Activated CD4-positive, CD25-positive, alpha-beta regulatory T cell treated with anti-CD3 and anti-CD28 coated beads, Interleukin-2, amount 50 U/mL, for 16 hours (primary cell): ENCODE measurements around the gene FIG4.
"Not testable (repeated sequence)": the region's sequence is repeated elsewhere in the genome, so short reads cannot be mapped to it uniquely, and the experiment has no call there.

Experiments used
- DNase-seq: peaks from one replicate; pipeline ENCODE4 v3.0.0-alpha.2; 2020; ENCODE audit warnings: low read depth, low spot score

Gene FIG4

GRCh38 chr6:109760208-109760607 lies 69.1 kb downstream of the FIG4 start:
- no peak for DNase-seq

GRCh38 chr6:109762166-109762565 lies 71.1 kb downstream of the FIG4 start:
- DNase-seq = no peak

GRCh38 chr6:109762769-109763441 lies 71.8 kb downstream of the FIG4 start:
- DNase-seq = no peak

- DNase-seq = no peak
Measured at GRCh38 chr6:109766167-109766566, 75.1 kb downstream of the FIG4 start.

GRCh38 chr6:109767961-109768360 lies 76.9 kb downstream of the FIG4 start:
- no peak for DNase-seq

GRCh38 chr6:109768485-109768884 lies 77.4 kb downstream of the FIG4 start:
- DNase-seq = no peak

GRCh38 chr6:109769213-109769612 lies 78.1 kb downstream of the FIG4 start:
- no peak for DNase-seq

- DNase-seq = no peak
Measured at GRCh38 chr6:109770047-109770446, 79.0 kb downstream of the FIG4 start.

GRCh38 chr6:109770779-109771178 lies 79.7 kb downstream of the FIG4 start:
- DNase-seq = no peak

DNA sequence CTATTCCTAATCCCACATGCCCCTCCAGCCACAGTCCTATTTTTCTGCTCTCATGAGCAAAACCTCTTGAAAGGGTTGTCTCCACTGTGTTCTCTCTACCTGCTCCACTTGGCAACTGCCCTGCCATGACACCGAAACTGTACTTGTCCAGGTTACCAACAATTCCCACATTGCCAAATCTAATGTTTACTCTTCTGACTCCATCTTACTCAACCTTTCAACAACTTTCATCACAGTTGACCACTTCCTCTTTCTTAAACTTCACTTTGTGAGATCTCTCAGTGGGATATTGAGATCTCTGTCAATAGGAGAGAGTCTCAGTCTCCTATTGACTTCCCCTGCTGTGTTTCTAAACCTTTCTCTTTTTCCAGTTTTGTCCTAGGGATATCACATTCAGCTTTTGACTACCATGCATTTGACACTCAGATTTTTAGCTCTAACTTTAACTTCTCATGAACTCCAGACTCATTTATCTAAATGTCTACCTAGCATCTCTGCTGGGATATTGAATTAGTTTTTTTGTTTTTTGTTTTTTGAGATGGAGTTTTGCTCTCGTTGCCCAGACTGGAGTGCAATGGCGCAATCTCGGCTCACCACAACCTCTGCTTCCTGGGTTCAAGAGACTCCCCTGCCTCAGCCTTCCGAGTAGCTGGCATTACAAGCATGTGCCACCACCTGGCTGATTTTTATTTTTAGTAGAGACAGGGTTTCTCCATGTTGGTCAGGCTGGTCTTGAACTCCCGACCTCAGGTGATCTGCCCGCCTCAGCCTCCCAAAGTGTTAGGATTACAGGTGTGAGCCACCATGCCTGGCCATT lies 81.1 kb downstream of the FIG4 start:
- not testable (repeated sequence) for DNase-seq

DNA sequence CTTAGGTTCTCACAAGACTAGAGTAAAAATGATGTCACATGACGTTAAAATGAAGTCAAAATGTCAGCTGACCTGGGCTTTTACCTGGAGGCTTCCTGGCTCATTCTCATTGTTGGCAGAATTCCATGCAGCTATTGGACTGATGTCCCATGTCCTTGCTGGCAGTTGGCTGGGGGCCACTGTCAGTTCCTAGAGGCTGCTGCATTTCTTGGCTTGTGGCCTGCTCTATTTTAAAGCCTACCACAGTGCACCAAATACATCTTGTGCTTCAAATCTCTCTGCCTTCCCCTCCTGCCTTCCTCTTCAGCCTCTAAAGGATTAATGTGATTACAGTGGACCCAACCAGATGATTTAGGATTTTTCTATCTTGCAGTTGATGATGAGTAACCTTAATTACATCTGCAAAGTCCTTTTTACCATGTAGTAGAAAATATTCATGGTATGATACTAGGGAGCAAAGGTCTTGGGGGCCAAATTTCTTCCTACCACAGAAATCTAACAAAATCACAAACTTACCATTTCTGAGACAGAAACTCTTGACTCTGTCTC lies 81.9 kb downstream of the FIG4 start:
- DNase-seq = no peak

- no peak for DNase-seq
Measured at GRCh38 chr6:109781001-109781400, 89.9 kb downstream of the FIG4 start.

GRCh38 chr6:109782491-109782999 lies 91.4 kb downstream of the FIG4 start:
- no peak for DNase-seq

GRCh38 chr6:109783250-109783986 lies 92.3 kb downstream of the FIG4 start:
- no peak for DNase-seq

GRCh38 chr6:109787312-109787711 lies 96.2 kb downstream of the FIG4 start:
- no peak for DNase-seq

- no peak for DNase-seq
Measured at GRCh38 chr6:109788687-109789086, 97.6 kb downstream of the FIG4 start.

GRCh38 chr6:109790131-109790530 lies 99.0 kb downstream of the FIG4 start:
- no peak for DNase-seq

- DNase-seq = no peak
Measured at GRCh38 chr6:109791301-109791700, 100.2 kb downstream of the FIG4 start.

- DNase-seq = no peak
Measured at GRCh38 chr6:109793021-109793420, 101.9 kb downstream of the FIG4 start.

GRCh38 chr6:109793792-109794191 lies 102.7 kb downstream of the FIG4 start:
- no peak for DNase-seq

DNA sequence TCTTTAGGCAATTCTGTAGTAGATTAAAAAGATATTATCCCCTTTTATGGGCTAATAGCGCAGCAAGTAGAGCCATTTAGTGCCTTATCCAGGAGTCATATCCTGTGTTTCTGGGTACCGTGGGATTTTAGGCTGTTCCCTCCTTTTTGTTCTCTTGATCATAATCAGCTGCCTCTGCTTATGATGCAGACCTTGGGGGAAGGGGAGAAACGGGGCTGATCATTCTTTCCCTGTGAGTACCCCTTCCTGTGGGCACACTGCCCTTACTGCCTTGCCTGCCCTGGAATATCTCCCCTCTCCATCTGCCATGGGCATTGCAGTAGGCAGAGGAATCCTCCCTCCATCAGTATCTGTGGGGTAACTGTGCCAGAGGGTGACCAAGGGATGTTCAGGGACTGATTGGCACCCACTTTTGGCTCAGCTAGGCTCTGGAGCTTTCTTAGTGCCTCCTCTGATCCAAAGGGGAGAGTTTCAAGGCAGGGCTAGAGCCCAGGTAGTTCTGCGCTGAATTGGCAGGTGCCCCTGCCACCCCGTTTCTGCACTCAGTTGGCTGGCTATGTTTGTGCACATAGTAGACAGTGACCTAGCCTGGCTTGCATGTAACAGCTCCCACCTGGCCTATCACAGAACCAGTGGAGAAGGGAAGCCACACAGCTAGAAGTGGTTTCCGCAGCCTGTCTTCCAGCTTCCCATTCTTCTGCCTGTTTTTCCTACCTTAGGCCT lies 103.3 kb downstream of the FIG4 start:
- no peak for DNase-seq
